ENCODE data around the gene ARID1B. TPM values are rescaled to one million over a fixed set of nuclear protein-coding genes. Genes with fewer than 3 reads are reported as not detected.

Gene ARID1B
- total and polyA plus RNA-seq, 9 of the 15 experiments (the other 6 are each of a cell fraction or from before 2014, with no cell fraction given): 12.5 to 50.5 (median 25.8) TPM

DNA sequence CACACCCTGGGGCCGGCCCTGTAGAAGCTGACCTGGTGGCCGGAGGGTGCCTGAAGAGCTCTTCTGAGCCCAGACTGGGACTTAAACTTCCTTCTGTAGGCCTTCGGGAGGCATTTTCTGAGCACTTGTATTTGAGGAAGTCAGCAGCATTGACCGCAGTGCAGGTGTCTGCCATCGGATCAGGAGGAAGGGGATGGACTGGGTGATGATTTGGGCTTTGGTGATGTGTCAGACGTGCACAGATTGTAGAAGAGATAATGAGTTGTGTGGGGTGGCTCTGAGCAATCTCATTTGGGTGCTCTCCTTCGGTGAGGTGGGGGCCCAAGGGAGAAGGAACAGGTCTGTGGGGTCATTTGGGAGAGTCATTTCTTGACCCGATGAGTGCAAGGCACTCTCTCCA is 150.9 kb downstream of the ARID1B start:
- DNase-seq (ENCODE audit: extremely low read depth in 1 of 4, low spot score in 3 of 4) (no peak), ATAC-seq (no peak), FAIRE-seq (no peak)
- Histone ChIP-seq H3K9ac (ENCODE audit: insufficient read depth in 1 of 2, low read depth in 2 of 2, low read length in 2 of 2) (0 out of 4 replicates have a peak overlapping the region, but pooled peaks of 1 of the 2 experiments have one; percentile 33), H3K79me2 (ENCODE audit: control insufficient read depth, insufficient read depth, low read length) (peaks cover 18% of the 10 kb centered on the region), H3K27ac (ENCODE audit: extremely low read depth, low read depth, low read length) (no peak overlapping the region), H3K4me1 (replicated peaks in 1 of 2; ENCODE audit: control insufficient read depth in 2 of 2, insufficient read depth in 2 of 2, low read length in 2 of 2) (peaks cover 5 to 10% of the 10 kb centered on the region in 2 experiments; a peak in 3 of 5 replicates), H3K9me3 (replicated peaks; ENCODE audit: control insufficient read depth, insufficient read depth, low read depth, low read length) (no peaks in the 10 kb centered on the region), H4K20me1 (replicated peaks; ENCODE audit: control insufficient read depth, insufficient read depth, low read length) (no peaks in the 10 kb centered on the region), H3K9me1 (ENCODE audit: control insufficient read depth, insufficient read depth, low read length) (peaks cover 3% of the 10 kb centered on the region), H3K4me3 (no peak overlapping the region), H3K4me2 (ENCODE audit: insufficient read depth, low read length) (no peak overlapping the region), H3K27me3 (ENCODE audit: control insufficient read depth in 2 of 2, insufficient read depth in 2 of 2, low read length in 2 of 2) (no peaks in the 10 kb centered on the region), H3K36me3 (ENCODE audit: control insufficient read depth, insufficient read depth, low read length) (no peaks in the 10 kb centered on the region), H2AFZ (ENCODE audit: low read depth, low read length) (no peak overlapping the region)
- intact Hi-C loops (cut with micrococcal nuclease) (no loop called here), in situ Hi-C loops (cut with MboI) (no loop called here)
- BruUV-seq (replicated peaks): no TSS peak
- ChIA-PET POLR2A (interaction anchor here (1.0 kb wide), 1 partner anchor 11 kb away, joined by 4 read pairs; no protein-coding TSS in a partner anchor), CTCF (ENCODE audit: low intra/inter-chr PET ratio) (no interaction called here)
- WGBS (ENCODE audit: insufficient coverage, low coverage, missing lambda C conversion rate): 62% methylated on average over 7 of the region's 8 CpGs
- TF ChIP-seq MCM5 (IDR thresholded peaks at IDR 0.05; ENCODE audit: low read depth) (no peak), RHOXF2B (CRISPR knock-in tag; conservative IDR thresholded peaks at IDR 0.05) (no peak), SPI1 (IDR thresholded peaks at IDR 0.05; ENCODE audit: borderline replicate concordance, low read depth, low read length) (peak; percentile 63), YBX1 (IDR thresholded peaks at IDR 0.05) (no peak), SREBF2 (CRISPR knock-in tag; IDR thresholded peaks at IDR 0.05) (no peak), SAFB2 (IDR thresholded peaks at IDR 0.05; ENCODE audit: borderline replicate concordance, low read depth, low read length, severe bottlenecking) (no peak), CBFA2T2 (conservative IDR thresholded peaks at IDR 0.05) (no peak), HEY1 (CRISPR knock-in tag; IDR thresholded peaks at IDR 0.05; ENCODE audit: borderline replicate concordance) (no peak), PHB (CRISPR knock-in tag; IDR thresholded peaks at IDR 0.05) (no peak), ZFX (CRISPR knock-in tag; IDR thresholded peaks at IDR 0.05) (no peak), HSF4 (CRISPR knock-in tag; IDR thresholded peaks at IDR 0.05; ENCODE audit: borderline replicate concordance) (no peak), ELF2 (CRISPR knock-in tag; IDR thresholded peaks at IDR 0.05) (no peak), HMGN3 (IDR thresholded peaks at IDR 0.05; ENCODE audit: borderline replicate concordance, extremely low read depth, insufficient read length, low read depth, low read length) (no peak), ZNF143 (CRISPR knock-in tag; IDR thresholded peaks at IDR 0.05) (no peak), ZNF780A (CRISPR knock-in tag; IDR thresholded peaks at IDR 0.05) (no peak), KLF1 (tag; IDR thresholded peaks at IDR 0.05) (no peak)
- TF ChIP-seq, protein P1, sequence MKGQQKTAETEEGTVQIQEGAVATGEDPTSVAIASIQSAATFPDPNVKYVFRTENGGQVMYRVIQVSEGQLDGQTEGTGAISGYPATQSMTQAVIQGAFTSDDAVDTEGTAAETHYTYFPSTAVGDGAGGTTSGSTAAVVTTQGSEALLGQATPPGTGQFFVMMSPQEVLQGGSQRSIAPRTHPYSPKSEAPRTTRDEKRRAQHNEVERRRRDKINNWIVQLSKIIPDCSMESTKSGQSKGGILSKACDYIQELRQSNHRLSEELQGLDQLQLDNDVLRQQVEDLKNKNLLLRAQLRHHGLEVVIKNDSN (CRISPR knock-in tag; IDR thresholded peaks at IDR 0.05): peak; percentile 2; the same call in 1 of the 2 replicates
- TF ChIP-seq, protein P2, sequence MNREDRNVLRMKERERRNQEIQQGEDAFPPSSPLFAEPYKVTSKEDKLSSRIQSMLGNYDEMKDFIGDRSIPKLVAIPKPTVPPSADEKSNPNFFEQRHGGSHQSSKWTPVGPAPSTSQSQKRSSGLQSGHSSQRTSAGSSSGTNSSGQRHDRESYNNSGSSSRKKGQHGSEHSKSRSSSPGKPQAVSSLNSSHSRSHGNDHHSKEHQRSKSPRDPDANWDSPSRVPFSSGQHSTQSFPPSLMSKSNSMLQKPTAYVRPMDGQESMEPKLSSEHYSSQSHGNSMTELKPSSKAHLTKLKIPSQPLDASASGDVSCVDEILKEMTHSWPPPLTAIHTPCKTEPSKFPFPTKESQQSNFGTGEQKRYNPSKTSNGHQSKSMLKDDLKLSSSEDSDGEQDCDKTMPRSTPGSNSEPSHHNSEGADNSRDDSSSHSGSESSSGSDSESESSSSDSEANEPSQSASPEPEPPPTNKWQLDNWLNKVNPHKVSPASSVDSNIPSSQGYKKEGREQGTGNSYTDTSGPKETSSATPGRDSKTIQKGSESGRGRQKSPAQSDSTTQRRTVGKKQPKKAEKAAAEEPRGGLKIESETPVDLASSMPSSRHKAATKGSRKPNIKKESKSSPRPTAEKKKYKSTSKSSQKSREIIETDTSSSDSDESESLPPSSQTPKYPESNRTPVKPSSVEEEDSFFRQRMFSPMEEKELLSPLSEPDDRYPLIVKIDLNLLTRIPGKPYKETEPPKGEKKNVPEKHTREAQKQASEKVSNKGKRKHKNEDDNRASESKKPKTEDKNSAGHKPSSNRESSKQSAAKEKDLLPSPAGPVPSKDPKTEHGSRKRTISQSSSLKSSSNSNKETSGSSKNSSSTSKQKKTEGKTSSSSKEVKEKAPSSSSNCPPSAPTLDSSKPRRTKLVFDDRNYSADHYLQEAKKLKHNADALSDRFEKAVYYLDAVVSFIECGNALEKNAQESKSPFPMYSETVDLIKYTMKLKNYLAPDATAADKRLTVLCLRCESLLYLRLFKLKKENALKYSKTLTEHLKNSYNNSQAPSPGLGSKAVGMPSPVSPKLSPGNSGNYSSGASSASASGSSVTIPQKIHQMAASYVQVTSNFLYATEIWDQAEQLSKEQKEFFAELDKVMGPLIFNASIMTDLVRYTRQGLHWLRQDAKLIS (CRISPR knock-in tag; IDR thresholded peaks at IDR 0.05): no peak
